ENCODE measurements around the gene MRPS18A.

DNA sequence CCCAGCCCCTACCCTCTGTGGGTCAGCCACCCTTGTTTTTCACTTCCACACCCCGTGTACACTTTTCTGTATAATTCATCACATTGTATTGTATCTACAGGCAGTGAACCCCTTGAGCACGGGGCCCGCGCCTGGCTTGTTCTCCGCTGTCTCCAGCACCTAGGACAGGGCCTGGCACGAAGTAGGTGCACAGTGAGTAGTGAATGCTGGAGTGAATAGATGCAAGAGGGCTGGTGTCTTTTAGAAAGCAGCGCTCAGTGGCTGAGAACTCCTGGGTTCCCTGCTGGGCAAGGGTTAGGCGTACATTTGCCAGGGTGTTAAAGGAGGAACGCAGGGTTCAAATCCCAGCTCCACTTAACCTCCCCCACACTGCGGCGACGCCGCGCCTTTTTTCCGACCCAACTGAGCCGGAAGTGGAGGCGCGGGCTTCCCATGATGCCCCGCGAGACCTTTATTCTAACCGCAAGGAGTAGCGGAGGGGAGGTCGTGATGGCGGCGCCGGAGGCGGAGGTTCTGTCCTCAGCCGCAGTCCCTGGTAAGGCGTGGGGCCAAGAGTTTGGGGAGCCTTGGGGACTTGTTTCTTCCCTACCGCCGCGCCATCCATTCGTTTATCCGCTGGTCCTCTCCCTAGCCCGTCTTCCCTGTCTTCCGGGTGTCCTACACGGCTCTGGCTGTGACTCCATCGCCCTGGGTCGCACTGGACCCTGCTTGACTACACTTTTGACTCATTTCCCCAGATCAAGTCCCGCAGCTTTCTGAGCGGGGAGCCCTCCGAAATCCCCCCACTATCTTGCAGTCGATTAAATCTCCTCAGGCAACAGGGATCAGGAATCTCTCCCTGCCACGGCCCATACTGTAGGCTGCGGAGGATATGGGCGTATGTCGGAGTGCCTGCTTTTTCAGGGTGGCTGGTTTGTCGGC is 51.9 kb downstream of the MRPS18A start, which contains the start of gene MAD2L1BP:
- TF ChIP-seq CTCF (IDR thresholded peaks at IDR 0.05) = no peak
- TF ChIP-seq POLR2A (IDR thresholded peaks at IDR 0.05; ENCODE audit: low read depth) = peak; percentile 15
- TF ChIP-seq EP300 (IDR thresholded peaks at IDR 0.05) = no peak
- TF ChIP-seq POLR2AphosphoS5 (IDR thresholded peaks at IDR 0.05) = peak; percentile 93 to 96
